Testis (tissue), 2 donors: ENCODE data around the gene SDF2L1.

Source experiments
- POLR2A ChIP-seq: fragments of 450-650 bp; IDR thresholded peaks from one replicate; pipeline ENCODE4 v1.6.1; 2017; ENCODE audit warnings: antibody characterized with exemption, mild to moderate bottlenecking, moderate library complexity
- TF ChIP-seq, protein P1 (sequence below), 3 experiments: fragments of 450-650 bp in 2 of 3; fragments of 200-600 bp in 1 of 3; sonication (generic) in 1 of 3; IDR thresholded peaks; one replicate each; pipeline ENCODE4 v1.5.1; 2016 to 2019; ENCODE audit warnings: antibody characterized with exemption in 3 of 3, mild to moderate bottlenecking in 2 of 3, moderate library complexity in 1 of 3

DNA sequence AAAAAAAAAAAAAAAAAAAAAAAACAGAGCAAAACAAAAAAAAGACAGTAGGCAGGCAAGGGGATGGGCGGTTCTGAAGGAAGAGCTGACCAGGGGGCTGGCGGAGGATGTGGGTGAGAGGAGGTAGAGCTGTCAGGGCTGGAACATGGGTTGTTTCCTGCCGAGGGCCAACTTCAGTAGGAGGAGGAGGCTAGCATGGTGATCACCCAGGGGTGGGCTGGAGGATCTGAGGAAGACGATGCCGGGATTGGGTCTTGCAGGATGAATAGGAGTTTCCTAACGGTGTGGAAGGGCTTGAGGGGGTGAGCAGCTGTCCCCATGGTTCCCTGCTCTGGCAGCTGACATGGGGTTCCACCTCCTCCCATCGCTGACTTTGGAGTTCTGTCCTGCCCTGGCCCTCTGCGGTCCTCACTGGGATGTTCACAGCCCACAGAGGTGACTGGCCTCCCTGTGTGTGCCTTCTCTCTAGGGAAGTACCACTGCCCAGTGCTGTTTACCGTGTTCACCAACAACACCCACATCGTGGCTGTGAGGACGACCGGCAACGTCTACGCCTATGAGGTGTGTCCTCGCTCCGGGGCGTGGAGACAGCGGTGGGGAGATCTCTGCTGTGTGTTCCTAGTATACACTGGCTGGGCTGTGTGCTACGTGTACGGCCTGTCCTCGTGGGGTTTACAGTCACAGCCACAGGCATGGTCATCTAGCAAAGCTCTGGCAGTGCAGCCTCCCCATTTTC, 38.9 kb downstream of the SDF2L1 start:
- TF ChIP-seq, protein P1, sequence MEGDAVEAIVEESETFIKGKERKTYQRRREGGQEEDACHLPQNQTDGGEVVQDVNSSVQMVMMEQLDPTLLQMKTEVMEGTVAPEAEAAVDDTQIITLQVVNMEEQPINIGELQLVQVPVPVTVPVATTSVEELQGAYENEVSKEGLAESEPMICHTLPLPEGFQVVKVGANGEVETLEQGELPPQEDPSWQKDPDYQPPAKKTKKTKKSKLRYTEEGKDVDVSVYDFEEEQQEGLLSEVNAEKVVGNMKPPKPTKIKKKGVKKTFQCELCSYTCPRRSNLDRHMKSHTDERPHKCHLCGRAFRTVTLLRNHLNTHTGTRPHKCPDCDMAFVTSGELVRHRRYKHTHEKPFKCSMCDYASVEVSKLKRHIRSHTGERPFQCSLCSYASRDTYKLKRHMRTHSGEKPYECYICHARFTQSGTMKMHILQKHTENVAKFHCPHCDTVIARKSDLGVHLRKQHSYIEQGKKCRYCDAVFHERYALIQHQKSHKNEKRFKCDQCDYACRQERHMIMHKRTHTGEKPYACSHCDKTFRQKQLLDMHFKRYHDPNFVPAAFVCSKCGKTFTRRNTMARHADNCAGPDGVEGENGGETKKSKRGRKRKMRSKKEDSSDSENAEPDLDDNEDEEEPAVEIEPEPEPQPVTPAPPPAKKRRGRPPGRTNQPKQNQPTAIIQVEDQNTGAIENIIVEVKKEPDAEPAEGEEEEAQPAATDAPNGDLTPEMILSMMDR (IDR thresholded peaks at IDR 0.05): no peak
- TF ChIP-seq POLR2A: no peak
